ENCODE results near the gene CD27.

Gene CD27

DNA sequence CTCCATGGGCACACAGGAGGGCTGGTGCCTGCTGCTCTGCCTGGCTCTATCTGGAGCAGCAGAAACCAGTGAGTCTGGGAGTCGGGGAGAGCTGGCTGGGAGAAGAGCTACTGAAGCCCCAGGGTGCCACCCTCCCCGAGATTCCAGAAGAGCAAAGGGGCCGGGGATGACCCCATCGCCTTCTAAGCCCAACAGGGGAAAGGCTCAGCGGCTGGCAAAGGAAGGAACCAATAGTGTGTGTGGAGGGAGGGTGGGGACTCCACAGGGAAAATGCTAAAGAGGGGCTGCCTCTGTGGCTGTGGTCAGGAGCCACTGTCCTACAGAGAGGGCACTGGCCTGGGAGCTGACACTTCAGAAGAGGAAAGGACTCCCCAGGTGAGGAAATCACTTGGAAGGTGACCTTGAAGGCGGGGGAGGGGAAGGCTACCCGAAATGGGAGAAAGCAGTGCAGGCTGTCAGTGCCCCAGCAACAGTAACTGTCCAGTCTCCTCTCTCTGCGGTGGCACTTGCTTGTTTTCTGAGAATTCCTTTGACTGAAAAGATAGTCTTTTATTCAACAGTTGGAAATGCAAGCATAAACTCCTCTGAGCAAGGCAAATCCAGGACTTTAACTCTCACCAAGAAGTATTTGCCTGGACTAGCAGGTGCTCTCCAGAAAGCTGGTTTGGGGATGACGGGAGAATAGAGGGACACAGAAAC is 7.6 kb downstream of the CD27 start:
- peak overlapping the region; percentile 46 for H3K4me3 ChIP-seq (ENCODE audit: low read depth, low read length)
- TF ChIP-seq, protein P1, sequence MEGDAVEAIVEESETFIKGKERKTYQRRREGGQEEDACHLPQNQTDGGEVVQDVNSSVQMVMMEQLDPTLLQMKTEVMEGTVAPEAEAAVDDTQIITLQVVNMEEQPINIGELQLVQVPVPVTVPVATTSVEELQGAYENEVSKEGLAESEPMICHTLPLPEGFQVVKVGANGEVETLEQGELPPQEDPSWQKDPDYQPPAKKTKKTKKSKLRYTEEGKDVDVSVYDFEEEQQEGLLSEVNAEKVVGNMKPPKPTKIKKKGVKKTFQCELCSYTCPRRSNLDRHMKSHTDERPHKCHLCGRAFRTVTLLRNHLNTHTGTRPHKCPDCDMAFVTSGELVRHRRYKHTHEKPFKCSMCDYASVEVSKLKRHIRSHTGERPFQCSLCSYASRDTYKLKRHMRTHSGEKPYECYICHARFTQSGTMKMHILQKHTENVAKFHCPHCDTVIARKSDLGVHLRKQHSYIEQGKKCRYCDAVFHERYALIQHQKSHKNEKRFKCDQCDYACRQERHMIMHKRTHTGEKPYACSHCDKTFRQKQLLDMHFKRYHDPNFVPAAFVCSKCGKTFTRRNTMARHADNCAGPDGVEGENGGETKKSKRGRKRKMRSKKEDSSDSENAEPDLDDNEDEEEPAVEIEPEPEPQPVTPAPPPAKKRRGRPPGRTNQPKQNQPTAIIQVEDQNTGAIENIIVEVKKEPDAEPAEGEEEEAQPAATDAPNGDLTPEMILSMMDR (IDR thresholded peaks at IDR 0.05; ENCODE audit: low read depth, low read length, missing control alignments): no peak
- in situ Hi-C loops (cut with HindIII; ENCODE audit: low sequenced_read_pairs): no loop called here
- DNase-seq (ENCODE audit: low read depth): no peak

DNA sequence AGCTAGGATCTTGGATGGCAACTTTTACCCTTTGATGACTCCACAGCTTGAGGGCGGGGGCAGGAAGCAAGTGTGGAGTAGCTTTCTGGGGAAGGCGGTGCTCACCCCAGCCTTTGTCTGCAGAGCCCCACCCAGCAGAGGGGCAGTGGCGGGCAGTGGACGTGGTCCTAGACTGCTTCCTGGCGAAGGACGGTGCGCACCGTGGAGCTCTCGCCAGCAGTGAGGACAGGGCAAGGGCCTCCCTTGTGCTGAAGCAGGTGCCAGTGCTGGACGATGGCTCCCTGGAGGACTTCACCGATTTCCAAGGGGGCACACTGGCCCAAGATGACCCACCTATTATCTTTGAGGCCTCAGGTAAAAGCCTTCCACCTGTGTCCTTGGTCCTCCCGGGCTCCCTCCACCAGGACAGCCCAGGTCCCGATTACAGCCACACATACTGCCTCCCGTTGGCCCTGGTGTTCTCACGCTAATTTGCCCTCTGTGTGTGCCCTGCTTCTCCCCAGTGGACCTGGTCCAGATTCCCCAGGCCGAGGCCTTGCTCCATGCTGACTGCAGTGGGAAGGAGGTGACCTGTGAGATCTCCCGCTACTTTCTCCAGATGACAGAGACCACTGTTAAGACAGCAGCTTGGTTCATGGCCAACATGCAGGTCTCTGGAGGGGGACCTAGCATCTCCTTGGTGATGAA is 8.3 kb downstream of the CD27 start:
- no peak overlapping the region for H3K4me3 ChIP-seq (ENCODE audit: low read depth, low read length)
- DNase-seq (ENCODE audit: low read depth): no peak
- TF ChIP-seq, protein P1 (IDR thresholded peaks at IDR 0.05; ENCODE audit: low read depth, low read length, missing control alignments): no peak
- in situ Hi-C loops (cut with HindIII; ENCODE audit: low sequenced_read_pairs): no loop called here

DNA sequence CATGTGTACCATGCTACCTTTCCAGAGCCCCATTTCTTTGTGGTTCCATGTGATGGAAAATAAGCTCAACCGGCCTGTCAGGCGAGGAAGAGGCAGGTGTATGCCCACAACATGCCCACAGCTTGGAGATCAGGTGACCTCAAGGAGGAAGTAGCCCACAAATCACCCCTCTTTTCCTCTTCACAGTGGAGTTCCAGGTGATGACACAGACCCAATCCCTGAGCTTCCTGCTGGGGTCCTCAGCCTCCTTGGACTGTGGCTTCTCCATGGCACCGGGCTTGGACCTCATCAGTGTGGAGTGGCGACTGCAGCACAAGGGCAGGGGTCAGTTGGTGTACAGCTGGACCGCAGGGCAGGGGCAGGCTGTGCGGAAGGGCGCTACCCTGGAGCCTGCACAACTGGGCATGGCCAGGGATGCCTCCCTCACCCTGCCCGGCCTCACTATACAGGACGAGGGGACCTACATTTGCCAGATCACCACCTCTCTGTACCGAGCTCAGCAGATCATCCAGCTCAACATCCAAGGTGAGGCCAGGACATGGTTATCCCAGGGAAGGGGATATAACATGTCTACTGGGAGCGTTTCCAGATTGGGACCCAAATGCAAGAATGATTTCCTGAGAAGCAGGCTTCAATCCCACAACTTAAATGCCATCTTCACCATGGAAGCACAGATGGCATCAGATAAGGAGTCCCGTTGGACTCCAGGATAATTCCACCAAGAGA is 12.6 kb downstream of the CD27 start:
- no peak for DNase-seq (ENCODE audit: low read depth)
- TF ChIP-seq, protein P1 (IDR thresholded peaks at IDR 0.05; ENCODE audit: low read depth, low read length, missing control alignments): no peak
- in situ Hi-C loops (cut with HindIII; ENCODE audit: low sequenced_read_pairs): no loop called here
- H3K4me3 ChIP-seq (ENCODE audit: low read depth, low read length): no peak overlapping the region

DNA sequence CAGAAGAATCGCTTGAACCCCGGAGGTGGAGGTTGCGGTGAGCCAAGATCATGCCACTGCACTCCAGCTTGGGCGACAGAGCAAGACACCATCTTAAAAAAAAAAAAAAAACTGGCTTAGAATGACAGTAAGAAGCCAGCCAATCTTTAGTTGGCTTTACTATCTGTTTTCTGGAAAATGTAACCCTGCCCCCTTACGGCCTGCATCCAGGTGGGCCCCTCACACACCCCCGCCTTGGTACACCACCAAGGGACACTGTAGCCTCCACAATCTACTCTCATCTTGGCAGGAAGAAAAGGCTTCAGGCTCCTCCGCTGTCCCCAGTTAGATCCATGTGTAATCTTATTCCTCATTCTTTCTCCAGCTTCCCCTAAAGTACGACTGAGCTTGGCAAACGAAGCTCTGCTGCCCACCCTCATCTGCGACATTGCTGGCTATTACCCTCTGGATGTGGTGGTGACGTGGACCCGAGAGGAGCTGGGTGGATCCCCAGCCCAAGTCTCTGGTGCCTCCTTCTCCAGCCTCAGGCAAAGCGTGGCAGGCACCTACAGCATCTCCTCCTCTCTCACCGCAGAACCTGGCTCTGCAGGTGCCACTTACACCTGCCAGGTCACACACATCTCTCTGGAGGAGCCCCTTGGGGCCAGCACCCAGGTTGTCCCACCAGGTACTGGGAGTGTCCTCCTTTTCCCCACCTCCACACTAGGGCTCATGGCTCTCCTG is 13.7 kb downstream of the CD27 start:
- in situ Hi-C loops (cut with HindIII; ENCODE audit: low sequenced_read_pairs): no loop called here
- DNase-seq (ENCODE audit: low read depth): no peak
- TF ChIP-seq, protein P1 (IDR thresholded peaks at IDR 0.05; ENCODE audit: low read depth, low read length, missing control alignments): no peak
- no peak overlapping the region for H3K4me3 ChIP-seq (ENCODE audit: low read depth, low read length)

GRCh38 chr12:6459004-6459337 is 14.2 kb downstream of the CD27 start:
- in situ Hi-C loops (cut with HindIII; ENCODE audit: low sequenced_read_pairs): no loop called here
- TF ChIP-seq, protein P1 (IDR thresholded peaks at IDR 0.05; ENCODE audit: low read depth, low read length, missing control alignments): no peak
- no peak for DNase-seq (ENCODE audit: low read depth)
- no peak overlapping the region for H3K4me3 ChIP-seq (ENCODE audit: low read depth, low read length)

DNA sequence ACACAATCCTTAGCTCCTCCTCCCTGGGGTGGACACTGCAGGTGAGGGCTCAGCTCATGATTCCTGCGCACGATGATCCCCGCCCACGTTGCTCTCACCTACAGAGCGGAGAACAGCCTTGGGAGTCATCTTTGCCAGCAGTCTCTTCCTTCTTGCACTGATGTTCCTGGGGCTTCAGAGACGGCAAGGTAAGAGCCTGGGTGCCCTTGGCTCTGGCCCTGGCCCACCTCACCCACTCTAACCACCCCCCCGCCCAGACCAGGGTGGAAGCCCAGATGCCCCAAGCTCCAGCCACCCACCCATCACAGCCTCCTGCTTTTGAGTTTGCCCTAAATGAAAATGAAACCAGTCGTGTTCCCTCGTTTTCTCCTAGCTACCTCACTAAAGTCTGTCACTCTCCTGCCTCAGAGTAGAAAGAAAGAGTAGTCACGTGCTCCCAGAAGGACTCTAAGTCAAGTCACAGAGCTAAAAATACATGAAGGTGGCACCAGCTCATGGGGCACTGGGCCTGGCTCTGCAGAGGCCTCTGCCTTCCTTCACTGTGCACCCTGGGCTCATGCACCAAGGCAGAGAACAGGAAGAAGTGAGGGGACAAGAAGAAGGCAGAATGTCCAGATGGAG is 16.1 kb downstream of the CD27 start:
- in situ Hi-C loops (cut with HindIII; ENCODE audit: low sequenced_read_pairs): loop anchor here (10.0 kb wide), 1 partner anchor 66 kb away; no protein-coding TSS in a partner anchor
- TF ChIP-seq, protein P1 (IDR thresholded peaks at IDR 0.05; ENCODE audit: low read depth, low read length, missing control alignments): no peak
- DNase-seq (ENCODE audit: low read depth): no peak
- H3K4me3 ChIP-seq (ENCODE audit: low read depth, low read length): no peak overlapping the region
